HepG2 (cell line): ENCODE results near the gene NAT9. TPM values are rescaled to one million over a fixed set of nuclear protein-coding genes. Genes with fewer than 3 reads are reported as not detected.

Experiments used
- ATF4 ChIP-seq, 2 experiments: fragments of 450-650 bp in 1 of 2; sonication (generic) in 1 of 2; formaldehyde crosslinking; IDR thresholded peaks; 2 replicates each; pipeline versions ENCODE4 v1.5.0 to v1.8.0; 2020 to 2022; ENCODE audit warnings: mild to moderate bottlenecking in 1 of 2, missing genetic modification reagents in 1 of 2
- ATF5 ChIP-seq: sonication (generic); formaldehyde crosslinking; IDR thresholded peaks from 2 replicates; pipeline ENCODE4 v1.4.0; 2020; ENCODE audit warnings: mild to moderate bottlenecking, low read depth, missing genetic modification reagents
- CENPBD1 ChIP-seq: sonication (generic); formaldehyde crosslinking; IDR thresholded peaks from 2 replicates; pipeline ENCODE4 v1.8.0; 2022; ENCODE audit warnings: missing genetic modification reagents, low read depth, mild to moderate bottlenecking, borderline replicate concordance
- DMAP1 ChIP-seq: IDR thresholded peaks from 2 replicates; pipeline ENCODE4 v1.6.1; 2016
- ETV6 ChIP-seq: sonication (generic); formaldehyde crosslinking; conservative IDR thresholded peaks from 2 replicates; pipeline ENCODE4 v1.4.0; 2020; ENCODE audit warnings: missing genetic modification reagents
- MTF1 ChIP-seq: sonication (generic); formaldehyde crosslinking; IDR thresholded peaks from 2 replicates; pipeline ENCODE4 v1.5.0; 2020; ENCODE audit warnings: missing genetic modification reagents
- MXI1 ChIP-seq: IDR thresholded peaks from 3 replicates; pipeline ENCODE4 v1.6.1; 2012; ENCODE audit warnings: low read depth, low read length, inconsistent platforms, borderline replicate concordance
- NBN ChIP-seq: fragments of 450-650 bp; conservative IDR thresholded peaks from 2 replicates; pipeline ENCODE4 v1.6.1; 2017
- NCOA2 ChIP-seq: sonication (generic); formaldehyde crosslinking; IDR thresholded peaks from 2 replicates; pipeline ENCODE4 v1.8.0; 2022; ENCODE audit warnings: inconsistent platforms
- SCMH1 ChIP-seq: sonication (generic); formaldehyde crosslinking; IDR thresholded peaks from 2 replicates; pipeline ENCODE4 v1.9.0; 2021; ENCODE audit warnings: missing genetic modification reagents, mild to moderate bottlenecking, borderline replicate concordance
- SIX4 ChIP-seq: sonication (generic); formaldehyde crosslinking; IDR thresholded peaks from 2 replicates; pipeline ENCODE4 v1.4.0; 2020; ENCODE audit warnings: missing genetic modification reagents
- TARDBP ChIP-seq: sonication (generic); formaldehyde crosslinking; IDR thresholded peaks from 2 replicates; pipeline ENCODE4 v1.8.0; 2022; ENCODE audit warnings: mild to moderate bottlenecking, missing genetic modification reagents
- TFAP4 ChIP-seq: sonication (generic); IDR thresholded peaks from 2 replicates; pipeline ENCODE4 v1.6.1; 2016; ENCODE audit warnings: low read depth, borderline replicate concordance
- TFDP2 ChIP-seq: sonication (generic); formaldehyde crosslinking; IDR thresholded peaks from 2 replicates; pipeline ENCODE4 v1.4.0; 2020; ENCODE audit warnings: missing genetic modification reagents
- U2AF1 ChIP-seq: fragments of 200-400 bp; formaldehyde crosslinking; optimal IDR thresholded peaks from 2 replicates; pipeline ENCODE3; 2017; ENCODE audit warnings: mild to moderate bottlenecking, low read depth, low read length
- ZKSCAN5 ChIP-seq: sonication (generic); formaldehyde crosslinking; IDR thresholded peaks from 2 replicates; pipeline ENCODE4 v1.5.1; 2020; ENCODE audit warnings: mild to moderate bottlenecking, missing genetic modification reagents
- ZNF335 ChIP-seq: sonication (generic); formaldehyde crosslinking; IDR thresholded peaks from 2 replicates; pipeline ENCODE4 v1.4.0; 2020; ENCODE audit warnings: missing genetic modification reagents
- ZNF616 ChIP-seq: sonication (generic); formaldehyde crosslinking; IDR thresholded peaks from 2 replicates; pipeline ENCODE4 v1.5.0; 2020; ENCODE audit warnings: low read depth, mild to moderate bottlenecking, missing genetic modification reagents
- ZNF644 ChIP-seq: IDR thresholded peaks from 2 replicates; pipeline ENCODE4 v1.6.1; 2016; ENCODE audit warnings: low read depth
- ZNF687 ChIP-seq: sonication (generic); formaldehyde crosslinking; IDR thresholded peaks from 2 replicates; pipeline ENCODE4 v1.5.1; 2020; ENCODE audit warnings: mild to moderate bottlenecking, missing genetic modification reagents, moderate library complexity
- ZNF841 ChIP-seq: sonication (generic); formaldehyde crosslinking; IDR thresholded peaks from 2 replicates; pipeline ENCODE4 v1.8.1; 2023; ENCODE audit warnings: missing genetic modification reagents, borderline replicate concordance
- ZSCAN20 ChIP-seq: sonication (generic); formaldehyde crosslinking; IDR thresholded peaks from 2 replicates; pipeline ENCODE4 v1.4.0; 2020; ENCODE audit warnings: missing genetic modification reagents, mild to moderate bottlenecking, borderline replicate concordance
- polyA plus RNA-seq, 8 experiments: library from polyadenylated mRNA; depleted of rRNA in 3 of 8; stranded (reverse) in 7 of 8; unstranded in 1 of 8; fragments of >200 nt; fragmentation: Illumina TruSeq in 4 of 8; extraction: Trizol in 4 of 8; gene quantifications; 2 replicates each; pipeline versions ENCODE4 v1.2.1 to v1.2.3, GENCODE V29; 2011 to 2016; ENCODE audit warnings: low read depth in 4 of 8, missing spikeins in 1 of 8, mixed read lengths in 1 of 8; ENCODE audit not compliant: insufficient read depth in 1 of 8
- total RNA-seq, 5 experiments: library from RNA; depleted of rRNA; stranded (reverse); fragments of >200 nt; fragmentation: Illumina TruSeq; extraction: Trizol; gene quantifications; 2 replicates each; pipeline ENCODE4 v1.2.3, GENCODE V29; 2016; ENCODE audit warnings: low read depth in 1 of 5

NAT9 gene
- total and polyA plus RNA-seq, 2 of the 13 experiments (the other 11 are each of a cell fraction or from before 2014, with no cell fraction given), result 39.7 to 44.2 TPM

GRCh38 chr17:74736513-74737298 is 39.4 kb downstream of the NAT9 start, which contains the start of gene RAB37 (continued):
- no peak for TF ChIP-seq ZNF616 (CRISPR knock-in tag)
- TF ChIP-seq ZNF841 (CRISPR knock-in tag), result no peak
- TF ChIP-seq ZNF335, result no peak
- peak; percentile 85 for TF ChIP-seq ZNF687 (CRISPR knock-in tag)
- no peak for TF ChIP-seq ATF5 (CRISPR knock-in tag)
- TF ChIP-seq NCOA2 (CRISPR knock-in tag), result peak; percentile 83
- no peak for TF ChIP-seq ZSCAN20
- TF ChIP-seq NBN, result no peak
- TF ChIP-seq ATF4 (CRISPR knock-in tag; IDR thresholded peaks at IDR 0.05), result peak in 1 of 2 experiments; percentile 55; a peak in 1 of 4 replicates
- TF ChIP-seq U2AF1, result peak; percentile 81
- no peak; the same call in 1 of the 2 replicates for TF ChIP-seq SIX4
- no peak for TF ChIP-seq MTF1 (CRISPR knock-in tag)
- TF ChIP-seq ZKSCAN5 (CRISPR knock-in tag), result no peak
- peak; percentile 89 for TF ChIP-seq ZNF644 (CRISPR knock-in tag)
- TF ChIP-seq MXI1, result peak; percentile 96; the same call in 2 of the 3 replicates
- TF ChIP-seq TFAP4, result peak; percentile 91
- TF ChIP-seq CENPBD1 (CRISPR knock-in tag), result no peak
- TF ChIP-seq TARDBP (CRISPR knock-in tag), result peak; percentile 96
- peak; percentile 74; the same call in 1 of the 2 replicates for TF ChIP-seq DMAP1 (CRISPR knock-in tag)
- TF ChIP-seq TFDP2, result peak; percentile 76
- TF ChIP-seq SCMH1 (CRISPR knock-in tag), result no peak
- TF ChIP-seq ETV6 (CRISPR knock-in tag), result no peak; the same call in none of the 2 replicates
